HCT116 (cell line): ENCODE measurements around the gene ANKS1A. TPM values are rescaled to one million over a fixed set of nuclear protein-coding genes. Genes with fewer than 3 reads are reported as not detected.

Source experiments
- ATAC-seq: fragments of 200-7000 bp; cut with Tn5 transposase; 2 replicates; pipeline ENCODE4 v1.9.1; 2020; ENCODE audit warnings: mild to moderate bottlenecking, moderate library complexity
- BruUV-seq: library from RNA; stranded (reverse); fragments of 400-500 nt; replicated peaks from 2 replicates; lab custom pipeline; 2021; lab: Mats Ljungman, UMichigan
- CTCF ChIA-PET: fragments of 300-600 bp; sonication (Branson Sonifier 250); formaldehyde crosslinking; loops from one replicate; lab custom pipeline; 2021; ENCODE audit warnings: antibody characterized with exemption; lab: Charles Lee
- POLR2A ChIA-PET: fragments of 300-600, 350-600 bp; sonication (Branson Sonifier 250); formaldehyde crosslinking; loops from one replicate; lab custom pipeline; 2021; ENCODE audit warnings: antibody characterized with exemption; lab: Charles Lee
- RAD21 ChIA-PET, 2 experiments: fragments of 300-600 bp; sonication (Branson Sonifier 250); formaldehyde crosslinking; loops; one replicate each; lab custom pipeline; 2023; ENCODE audit warnings: low total read pairs in 2 of 2; ENCODE audit not compliant: uncharacterized antibody in 2 of 2, unreplicated experiment in 2 of 2, low non-redundant PET in 1 of 2; lab: Charles Lee
- DNase-seq: peaks from one replicate; pipeline ENCODE4 v3.0.0-alpha.2; 2010; ENCODE audit warnings: low read depth, low spot score
- H2AFZ ChIP-seq: fragments of 200-600 bp; shearing (Covaris generic), sonication (generic); 2 replicates; pipeline ENCODE4 v1.6.1; 2017; ENCODE audit warnings: low read depth, mixed run types, mixed read lengths, antibody characterized with exemption, low read length; ENCODE audit not compliant: poor library complexity, severe bottlenecking
- H3K27ac ChIP-seq: 2 replicates; pipeline ENCODE4 v1.5.1; 2012; ENCODE audit warnings: low read depth, low read length
- H3K27me3 ChIP-seq: fragments of 200-600 bp; sonication (generic); 2 replicates; pipeline ENCODE4 v1.6.1; 2016; ENCODE audit warnings: mixed run types, low read length, mixed read lengths; ENCODE audit not compliant: insufficient read depth
- H3K36me3 ChIP-seq, 2 experiments: fragments of 200-500 bp in 1 of 2; fragments of 200-600 bp in 1 of 2; sonication (Bioruptor generic) in 1 of 2; sonication (generic) in 1 of 2; 2 replicates each; pipeline versions ENCODE4 v1.5.1 to v1.6.1; 2014 to 2016; ENCODE audit warnings: low read length in 2 of 2, inconsistent platforms in 1 of 2, mixed read lengths in 1 of 2, mixed run types in 1 of 2; ENCODE audit not compliant: insufficient read depth in 2 of 2, control insufficient read depth in 1 of 2
- H3K4me1 ChIP-seq, 2 experiments: fragments of 200-600 bp in 1 of 2; sonication (generic) in 1 of 2; 2 replicates each; pipeline versions ENCODE4 v1.5.1 to v1.6.1; 2012 to 2017; ENCODE audit warnings: low read length in 2 of 2, inconsistent platforms in 1 of 2, mild to moderate bottlenecking in 1 of 2, mixed read lengths in 1 of 2, mixed run types in 1 of 2, moderate library complexity in 1 of 2; ENCODE audit not compliant: insufficient read depth in 2 of 2, control insufficient read depth in 1 of 2
- H3K4me2 ChIP-seq: fragments of 200-600 bp; sonication (generic); 2 replicates; pipeline ENCODE4 v1.6.1; 2017; ENCODE audit warnings: mixed run types, low read length, mixed read lengths
- H3K4me3 ChIP-seq, 2 experiments: fragments of 200-600 bp in 1 of 2; sonication (generic) in 1 of 2; replicated peaks in 1 of 2; 2 replicates each; pipeline ENCODE4 v1.5.1; 2011 to 2016; ENCODE audit warnings: low read length in 2 of 2, control low read depth in 1 of 2, low read depth in 1 of 2, mild to moderate bottlenecking in 1 of 2, mixed read lengths in 1 of 2, mixed run types in 1 of 2
- H3K79me2 ChIP-seq: fragments of 200-600 bp; sonication (generic); 2 replicates; pipeline ENCODE4 v1.6.1; 2017; ENCODE audit warnings: mild to moderate bottlenecking, mixed run types, low read length, moderate library complexity, mixed read lengths; ENCODE audit not compliant: insufficient read depth
- H3K9ac ChIP-seq: fragments of 200-600 bp; sonication (generic); 2 replicates; pipeline ENCODE4 v1.6.1; 2016; ENCODE audit warnings: low read length, mixed read lengths
- H3K9me2 ChIP-seq: fragments of 200-600 bp; sonication (generic), shearing (Covaris generic); 2 replicates; pipeline ENCODE4 v1.6.1; 2017; ENCODE audit warnings: mixed run types, mild to moderate bottlenecking, moderate library complexity; ENCODE audit not compliant: insufficient read depth
- H3K9me3 ChIP-seq, 2 experiments: fragments of 200-500 bp in 1 of 2; fragments of 200-600 bp in 1 of 2; sonication (Bioruptor generic) in 1 of 2; sonication (generic) in 1 of 2; 2 replicates each; pipeline ENCODE4 v1.6.1; 2014 to 2017; ENCODE audit warnings: low read length in 2 of 2, mixed read lengths in 2 of 2, inconsistent platforms in 1 of 2, low read depth in 1 of 2, mild to moderate bottlenecking in 1 of 2, mixed run types in 1 of 2, moderate library complexity in 1 of 2; ENCODE audit not compliant: control insufficient read depth in 1 of 2, insufficient read depth in 1 of 2
- H4K20me1 ChIP-seq: fragments of 200-600 bp; sonication (generic), shearing (Covaris generic); 2 replicates; pipeline ENCODE4 v1.6.1; 2017; ENCODE audit warnings: mixed run types, mild to moderate bottlenecking, moderate library complexity; ENCODE audit not compliant: insufficient read depth
- CBX3 ChIP-seq: IDR thresholded peaks from 2 replicates; pipeline ENCODE4 v1.6.1; 2012; ENCODE audit warnings: low read depth
- CEBPB ChIP-seq: IDR thresholded peaks from 2 replicates; pipeline ENCODE4 v1.6.1; 2012; ENCODE audit warnings: low read depth
- ELF1 ChIP-seq: IDR thresholded peaks from 2 replicates; pipeline ENCODE4 v1.6.1; 2012; ENCODE audit warnings: low read depth, borderline replicate concordance
- EZH2 ChIP-seq: fragments of 200-600 bp; sonication (generic); IDR thresholded peaks from 2 replicates; pipeline ENCODE4 v1.6.1; 2017; ENCODE audit warnings: antibody characterized with exemption, mixed run types
- EZH2phosphoT487 ChIP-seq: fragments of 200-600 bp; IDR thresholded peaks from 2 replicates; pipeline ENCODE4 v1.6.1; 2018; ENCODE audit warnings: antibody characterized with exemption, borderline replicate concordance
- FOSL1 ChIP-seq: IDR thresholded peaks from 2 replicates; pipeline ENCODE4 v1.6.1; 2012; ENCODE audit warnings: low read depth
- JUND ChIP-seq: IDR thresholded peaks from 2 replicates; pipeline ENCODE4 v1.6.1; 2012
- POLR2AphosphoS5 ChIP-seq: IDR thresholded peaks from 2 replicates; pipeline ENCODE4 v1.6.1; 2011; ENCODE audit warnings: mild to moderate bottlenecking, low read depth, low read length, moderate library complexity
- RAD21 ChIP-seq: IDR thresholded peaks from 2 replicates; pipeline ENCODE4 v1.6.1; 2012; ENCODE audit warnings: low read depth, mild to moderate bottlenecking
- SIN3A ChIP-seq: IDR thresholded peaks from 2 replicates; pipeline ENCODE4 v1.6.1; 2012; ENCODE audit warnings: low read depth
- SP1 ChIP-seq: IDR thresholded peaks from 2 replicates; pipeline ENCODE4 v1.6.1; 2012; ENCODE audit warnings: low read depth
- SRF ChIP-seq: IDR thresholded peaks from 2 replicates; pipeline ENCODE4 v1.6.1; 2012; ENCODE audit warnings: low read depth
- YY1 ChIP-seq: IDR thresholded peaks from 2 replicates; pipeline ENCODE4 v1.6.1; 2011; ENCODE audit warnings: low read length, low read depth, moderate library complexity, mild to moderate bottlenecking; ENCODE audit not compliant: insufficient replicate concordance; ENCODE audit errors: extremely low read depth
- ZNF274 ChIP-seq: fragments of 200-500 bp; sonication (Bioruptor generic); IDR thresholded peaks from 2 replicates; pipeline ENCODE4 v1.6.1; 2014; ENCODE audit warnings: mild to moderate bottlenecking, low read depth, low read length, inconsistent platforms
- intact Hi-C: fragments of 100-400 bp; cut with micrococcal nuclease; formaldehyde crosslinking; loops from 2 replicates; pipeline ENCODE4 v1.10.0; 2022
- total RNA-seq: library from RNA; stranded (reverse); gene quantifications from one replicate; pipeline ENCODE4 v1.2.1, GENCODE V29; 2021; ENCODE audit not compliant: unreplicated experiment
- TF ChIP-seq, protein P1 (sequence below): IDR thresholded peaks from 2 replicates; pipeline ENCODE4 v1.6.1; 2012
- TF ChIP-seq, protein P2 (sequence below): IDR thresholded peaks from 2 replicates; pipeline ENCODE4 v1.6.1; 2011; ENCODE audit warnings: mild to moderate bottlenecking, low read length, moderate library complexity; ENCODE audit not compliant: insufficient replicate concordance; ENCODE audit errors: extremely low read depth
- TF ChIP-seq, protein P3 (sequence below): IDR thresholded peaks from 2 replicates; pipeline ENCODE4 v1.6.1; 2012
- TF ChIP-seq, protein P4 (sequence below), 3 experiments: fragments of 200-600 bp in 1 of 3; sonication (generic) in 1 of 3; IDR thresholded peaks in 2 of 3; conservative IDR thresholded peaks in 1 of 3; 2 replicates each; pipeline ENCODE4 v1.5.1; 2012 to 2017; ENCODE audit warnings: low read depth in 2 of 3, low read length in 2 of 3, antibody characterized with exemption in 1 of 3, borderline replicate concordance in 1 of 3, control low read depth in 1 of 3, mild to moderate bottlenecking in 1 of 3, mixed read lengths in 1 of 3, mixed run types in 1 of 3, moderate library complexity in 1 of 3; ENCODE audit not compliant: insufficient read depth in 1 of 3

ANKS1A gene
- total RNA-seq, 1 experiment from 2014 or later: 20.6 TPM

DNA sequence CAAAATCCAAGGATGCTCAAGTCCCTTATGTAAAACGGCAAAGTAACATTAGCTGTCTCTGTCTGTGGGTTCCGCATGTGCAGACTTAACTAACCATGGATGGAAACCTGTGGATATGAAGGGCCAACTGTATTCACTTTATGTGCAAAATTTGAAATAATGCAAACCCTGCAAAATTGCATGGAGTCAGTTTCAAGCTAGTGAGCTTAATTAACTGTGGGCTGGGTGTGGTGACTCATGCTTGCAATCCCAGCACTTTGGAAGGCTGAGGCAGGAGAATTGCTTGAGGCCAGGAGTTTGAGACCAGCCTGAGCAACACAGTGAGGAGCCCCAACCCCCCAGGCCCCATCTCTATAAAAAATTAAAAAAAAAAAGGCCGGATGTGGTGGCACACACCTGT is 81.4 kb downstream of the ANKS1A start (continued):
- TF ChIP-seq RAD21 (no peak), EZH2 (no peak), CBX3 (no peak), ZNF274 (no peak), ELF1 (no peak), YY1 (no peak), FOSL1 (no peak)

DNA sequence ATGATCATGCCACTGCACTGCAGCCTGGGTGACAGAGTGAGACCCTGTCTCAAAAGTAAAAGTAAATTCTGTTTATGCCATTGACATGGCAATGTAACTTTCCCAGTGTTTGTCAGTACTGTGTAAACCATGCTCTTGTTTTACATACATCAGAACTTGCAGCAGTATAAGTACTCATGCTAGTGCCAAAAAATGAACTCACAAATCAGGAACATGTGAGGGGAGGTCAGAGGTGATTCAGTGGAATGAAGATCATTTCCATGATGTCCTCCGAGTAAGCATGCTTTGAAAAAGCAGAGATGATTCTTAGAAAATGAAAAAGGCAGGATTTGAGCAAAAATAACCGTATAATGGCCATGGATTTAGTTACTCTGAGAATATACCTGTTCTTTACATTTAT is 81.9 kb downstream of the ANKS1A start:
- Histone ChIP-seq H3K27me3 (no peaks in the 10 kb centered on the region), H3K36me3 (peaks cover 5 to 6% of the 10 kb centered on the region in 2 experiments; a peak in 2 of 4 replicates), H3K4me2 (no peak overlapping the region), H2AFZ (no peak overlapping the region), H3K27ac (no peak overlapping the region), H4K20me1 (no peaks in the 10 kb centered on the region), H3K4me3 (no peak overlapping the region), H3K9me2 (no peaks in the 10 kb centered on the region), H3K79me2 (no peaks in the 10 kb centered on the region), H3K4me1 (no peaks in the 10 kb centered on the region), H3K9me3 (no peaks in the 10 kb centered on the region), H3K9ac (no peak overlapping the region)
- BruUV-seq: no TSS peak
- ATAC-seq (no peak), DNase-seq (no peak)
- CTCF ChIA-PET: interaction anchor here (1.6 kb wide), 1 partner anchor 16 kb away, joined by 6 read pairs; no protein-coding TSS in a partner anchor
- RAD21 ChIA-PET: no interaction called here
- POLR2A ChIA-PET: no interaction called here
- intact Hi-C loops: no loop called here
- TF ChIP-seq JUND: no peak
- TF ChIP-seq, protein P1, sequence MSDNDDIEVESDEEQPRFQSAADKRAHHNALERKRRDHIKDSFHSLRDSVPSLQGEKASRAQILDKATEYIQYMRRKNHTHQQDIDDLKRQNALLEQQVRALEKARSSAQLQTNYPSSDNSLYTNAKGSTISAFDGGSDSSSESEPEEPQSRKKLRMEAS: no peak
- no peak for TF ChIP-seq SRF
- TF ChIP-seq ZNF274: no peak
- no peak for TF ChIP-seq YY1
- TF ChIP-seq, protein P2, sequence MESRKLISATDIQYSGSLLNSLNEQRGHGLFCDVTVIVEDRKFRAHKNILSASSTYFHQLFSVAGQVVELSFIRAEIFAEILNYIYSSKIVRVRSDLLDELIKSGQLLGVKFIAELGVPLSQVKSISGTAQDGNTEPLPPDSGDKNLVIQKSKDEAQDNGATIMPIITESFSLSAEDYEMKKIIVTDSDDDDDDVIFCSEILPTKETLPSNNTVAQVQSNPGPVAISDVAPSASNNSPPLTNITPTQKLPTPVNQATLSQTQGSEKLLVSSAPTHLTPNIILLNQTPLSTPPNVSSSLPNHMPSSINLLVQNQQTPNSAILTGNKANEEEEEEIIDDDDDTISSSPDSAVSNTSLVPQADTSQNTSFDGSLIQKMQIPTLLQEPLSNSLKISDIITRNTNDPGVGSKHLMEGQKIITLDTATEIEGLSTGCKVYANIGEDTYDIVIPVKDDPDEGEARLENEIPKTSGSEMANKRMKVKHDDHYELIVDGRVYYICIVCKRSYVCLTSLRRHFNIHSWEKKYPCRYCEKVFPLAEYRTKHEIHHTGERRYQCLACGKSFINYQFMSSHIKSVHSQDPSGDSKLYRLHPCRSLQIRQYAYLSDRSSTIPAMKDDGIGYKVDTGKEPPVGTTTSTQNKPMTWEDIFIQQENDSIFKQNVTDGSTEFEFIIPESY: no peak
- TF ChIP-seq ELF1: no peak
- no peak for TF ChIP-seq SIN3A
- no peak for TF ChIP-seq FOSL1
- no peak for TF ChIP-seq POLR2AphosphoS5
- TF ChIP-seq, protein P3, sequence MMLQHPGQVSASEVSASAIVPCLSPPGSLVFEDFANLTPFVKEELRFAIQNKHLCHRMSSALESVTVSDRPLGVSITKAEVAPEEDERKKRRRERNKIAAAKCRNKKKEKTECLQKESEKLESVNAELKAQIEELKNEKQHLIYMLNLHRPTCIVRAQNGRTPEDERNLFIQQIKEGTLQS: no peak
- no peak for TF ChIP-seq EZH2phosphoT487
- TF ChIP-seq, protein P4, sequence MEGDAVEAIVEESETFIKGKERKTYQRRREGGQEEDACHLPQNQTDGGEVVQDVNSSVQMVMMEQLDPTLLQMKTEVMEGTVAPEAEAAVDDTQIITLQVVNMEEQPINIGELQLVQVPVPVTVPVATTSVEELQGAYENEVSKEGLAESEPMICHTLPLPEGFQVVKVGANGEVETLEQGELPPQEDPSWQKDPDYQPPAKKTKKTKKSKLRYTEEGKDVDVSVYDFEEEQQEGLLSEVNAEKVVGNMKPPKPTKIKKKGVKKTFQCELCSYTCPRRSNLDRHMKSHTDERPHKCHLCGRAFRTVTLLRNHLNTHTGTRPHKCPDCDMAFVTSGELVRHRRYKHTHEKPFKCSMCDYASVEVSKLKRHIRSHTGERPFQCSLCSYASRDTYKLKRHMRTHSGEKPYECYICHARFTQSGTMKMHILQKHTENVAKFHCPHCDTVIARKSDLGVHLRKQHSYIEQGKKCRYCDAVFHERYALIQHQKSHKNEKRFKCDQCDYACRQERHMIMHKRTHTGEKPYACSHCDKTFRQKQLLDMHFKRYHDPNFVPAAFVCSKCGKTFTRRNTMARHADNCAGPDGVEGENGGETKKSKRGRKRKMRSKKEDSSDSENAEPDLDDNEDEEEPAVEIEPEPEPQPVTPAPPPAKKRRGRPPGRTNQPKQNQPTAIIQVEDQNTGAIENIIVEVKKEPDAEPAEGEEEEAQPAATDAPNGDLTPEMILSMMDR (IDR thresholded peaks at IDR 0.05 in 2 of 3, conservative IDR thresholded peaks at IDR 0.05 in 1 of 3; ENCODE audit: borderline replicate concordance in 1 of 3, insufficient read depth in 1 of 3, low read depth in 2 of 3, low read length in 2 of 3): no peak
- TF ChIP-seq CEBPB: no peak
- no peak for TF ChIP-seq SP1
